NCI-H446 treated with DMSO at 0.1 percent for 48 hours (cell line): ENCODE measurements around the gene OR10G3.

Source experiments
- DNase-seq: peaks from one replicate; lab custom pipeline; 2025; lab: John Stamatoyannopoulos, UW

The OR10G3 gene

GRCh38 chr14:21535545-21536417, 44.1 kb downstream of the OR10G3 start:
- no peak for DNase-seq

- no peak for DNase-seq
These were observed 45.3 kb downstream of the OR10G3 start for GRCh38 chr14:21534576-21534975.

- DNase-seq: no peak
These were observed 46.6 kb downstream of the OR10G3 start for GRCh38 chr14:21533294-21533693.

GRCh38 chr14:21529515-21529914, 50.4 kb downstream of the OR10G3 start:
- DNase-seq: no peak

GRCh38 chr14:21528381-21529348, 51.2 kb downstream of the OR10G3 start:
- no peak for DNase-seq

- DNase-seq: no peak
These were observed 52.6 kb downstream of the OR10G3 start for GRCh38 chr14:21527318-21527679.

GRCh38 chr14:21526672-21527317, 53.1 kb downstream of the OR10G3 start:
- no peak for DNase-seq

GRCh38 chr14:21525962-21526671, 53.8 kb downstream of the OR10G3 start, which contains the start of gene SALL2:
Gene SALL2, minus strand, starts transcription at chr14:21526346. Its CDS starts 219 bp downstream, at chr14:21526127.
- peak; percentile 79 for DNase-seq

- no peak for DNase-seq
These were observed 54.3 kb downstream of the OR10G3 start for GRCh38 chr14:21525571-21525961.

- DNase-seq: no peak
These were observed 55.0 kb downstream of the OR10G3 start for GRCh38 chr14:21524575-21525490.

GRCh38 chr14:21523203-21523602, 56.7 kb downstream of the OR10G3 start:
- no peak for DNase-seq

- DNase-seq: no peak
These were observed 58.4 kb downstream of the OR10G3 start for GRCh38 chr14:21521501-21521900.

- DNase-seq: no peak
These were observed 59.1 kb downstream of the OR10G3 start for GRCh38 chr14:21520767-21521166.

GRCh38 chr14:21518725-21519124, 61.2 kb downstream of the OR10G3 start:
- no peak for DNase-seq
